Measurements from ENCODE around the gene RAN. TPM values are rescaled to one million over a fixed set of nuclear protein-coding genes. Genes with fewer than 3 reads are reported as not detected.

RAN gene
- total and polyA plus RNA-seq, 4 experiments from 2014 or later = 289 to 868 (median 542) TPM

- no peaks in the 10 kb centered on the region for H3K27me3 ChIP-seq (ENCODE audit: insufficient read depth, low read length)
- CTCF ChIA-PET (ENCODE audit: partially characterized antibody) = no interaction called here
- Mint-ChIP-seq H3K36me3 (peaks cover 5 to 7% of the 10 kb centered on the region in 2 donors), H3K4me3 (no peak overlapping the region), H3K27me3 (no peaks in the 10 kb centered on the region), H3K27ac (peak overlapping the region in 1 of 7 donors; percentile 2), H3K9me3 (peaks cover 0 to 2% (median 0%) of the 10 kb centered on the region in 8 donors), H3K4me1 (peaks cover 21 to 32% (median 24%) of the 10 kb centered on the region in 4 donors)
- H3K4me3 ChIP-seq (ENCODE audit: low read length in 2 of 2) = no peak overlapping the region
- H3K4me1 ChIP-seq (ENCODE audit: insufficient read depth, low read length) = no peaks in the 10 kb centered on the region
- POLR2A ChIA-PET (ENCODE audit: partially characterized antibody) = no interaction called here
- peaks cover 4% of the 10 kb centered on the region for H3K36me3 ChIP-seq (ENCODE audit: insufficient read depth, low read length)
- no peaks in the 10 kb centered on the region for H3K9me3 ChIP-seq (ENCODE audit: control insufficient read depth in 1 of 2, low read length in 2 of 2)
- DNase-seq = no peak
- H3K27ac ChIP-seq (ENCODE audit: low read depth, low read length) = no peak overlapping the region
- intact Hi-C loops (cut with micrococcal nuclease) = no loop called here
These were observed 41.7 kb upstream of the RAN start for GRCh38 chr12:130830246-130830551.

GRCh38 chr12:130831246-130831645 lies 40.6 kb upstream of the RAN start:
- intact Hi-C loops (cut with micrococcal nuclease) = no loop called here
- CTCF ChIA-PET (ENCODE audit: partially characterized antibody) = interaction anchor here (0.7 to 1.5 kb wide), 2 partner anchors 8 to 301 kb away, joined by 3 to 4 read pairs; partner anchors contain the start of gene STX2
- Mint-ChIP-seq H3K27me3 (no peaks in the 10 kb centered on the region), H3K4me3 (no peak overlapping the region), H3K4me1 (peaks cover 25 to 32% (median 28%) of the 10 kb centered on the region in 4 donors), H3K27ac (peak overlapping the region in 1 of 7 donors; percentile 17), H3K9me3 (peaks cover 0 to 2% (median 0%) of the 10 kb centered on the region in 8 donors), H3K36me3 (peaks cover 0 to 8% of the 10 kb centered on the region in 2 donors)
- no peaks in the 10 kb centered on the region for H3K4me1 ChIP-seq (ENCODE audit: insufficient read depth, low read length)
- H3K36me3 ChIP-seq (ENCODE audit: insufficient read depth, low read length) = no peaks in the 10 kb centered on the region
- no peaks in the 10 kb centered on the region for H3K9me3 ChIP-seq (ENCODE audit: control insufficient read depth in 1 of 2, low read length in 2 of 2)
- H3K27ac ChIP-seq (ENCODE audit: low read depth, low read length) = no peak overlapping the region
- no peak for DNase-seq
- H3K27me3 ChIP-seq (ENCODE audit: insufficient read depth, low read length) = no peaks in the 10 kb centered on the region
- no peak overlapping the region for H3K4me3 ChIP-seq (ENCODE audit: low read length in 2 of 2)
- POLR2A ChIA-PET (ENCODE audit: partially characterized antibody) = no interaction called here

GRCh38 chr12:130831876-130832405 lies 39.9 kb upstream of the RAN start:
- DNase-seq = no peak
- Histone ChIP-seq H3K4me3 (ENCODE audit: low read length in 2 of 2) (no peak overlapping the region), H3K27ac (ENCODE audit: low read depth, low read length) (no peak overlapping the region), H3K4me1 (ENCODE audit: insufficient read depth, low read length) (no peaks in the 10 kb centered on the region), H3K36me3 (ENCODE audit: insufficient read depth, low read length) (no peaks in the 10 kb centered on the region), H3K27me3 (ENCODE audit: insufficient read depth, low read length) (no peaks in the 10 kb centered on the region), H3K9me3 (ENCODE audit: control insufficient read depth in 1 of 2, low read length in 2 of 2) (no peaks in the 10 kb centered on the region)
- ChIA-PET POLR2A (ENCODE audit: partially characterized antibody) (interaction anchor here (0.7 kb wide), 1 partner anchor 37 kb away, joined by 3 read pairs; no protein-coding TSS in a partner anchor), CTCF (ENCODE audit: partially characterized antibody) (interaction anchor here (1.4 to 1.5 kb wide), 2 partner anchors 37 to 300 kb away, joined by 3 to 4 read pairs; no protein-coding TSS in a partner anchor)
- Mint-ChIP-seq H3K9me3 (peaks cover 0 to 2% (median 0%) of the 10 kb centered on the region in 8 donors), H3K4me1 (peaks cover 30 to 38% (median 33%) of the 10 kb centered on the region in 4 donors), H3K27me3 (no peaks in the 10 kb centered on the region), H3K27ac (no peak overlapping the region), H3K4me3 (no peak overlapping the region), H3K36me3 (peaks cover 0 to 8% of the 10 kb centered on the region in 2 donors)
- intact Hi-C loops (cut with micrococcal nuclease) = no loop called here

GRCh38 chr12:130832561-130833209 lies 39.2 kb upstream of the RAN start:
- DNase-seq = no peak
- H3K27me3 ChIP-seq (ENCODE audit: insufficient read depth, low read length) = no peaks in the 10 kb centered on the region
- intact Hi-C loops (cut with micrococcal nuclease) = no loop called here
- Mint-ChIP-seq H3K9me3 (peaks cover 0 to 2% (median 0%) of the 10 kb centered on the region in 8 donors), H3K4me1 (peaks cover 27 to 40% (median 33%) of the 10 kb centered on the region in 4 donors), H3K27ac (peak overlapping the region in 1 of 7 donors; percentile 72), H3K27me3 (no peaks in the 10 kb centered on the region), H3K36me3 (peaks cover 0 to 8% of the 10 kb centered on the region in 2 donors), H3K4me3 (no peak overlapping the region)
- no peak overlapping the region for H3K4me3 ChIP-seq (ENCODE audit: low read length in 2 of 2)
- no peak overlapping the region for H3K27ac ChIP-seq (ENCODE audit: low read depth, low read length)
- no peaks in the 10 kb centered on the region for H3K36me3 ChIP-seq (ENCODE audit: insufficient read depth, low read length)
- POLR2A ChIA-PET (ENCODE audit: partially characterized antibody) = interaction anchor here (0.7 kb wide), 1 partner anchor 36 kb away, joined by 3 read pairs; no protein-coding TSS in a partner anchor
- CTCF ChIA-PET (ENCODE audit: partially characterized antibody) = interaction anchor here (0.8 to 1.4 kb wide), 2 partner anchors 12 to 36 kb away, joined by 4 to 8 read pairs; no protein-coding TSS in a partner anchor
- no peaks in the 10 kb centered on the region for H3K4me1 ChIP-seq (ENCODE audit: insufficient read depth, low read length)
- H3K9me3 ChIP-seq (ENCODE audit: control insufficient read depth in 1 of 2, low read length in 2 of 2) = no peaks in the 10 kb centered on the region

- ChIA-PET POLR2A (ENCODE audit: partially characterized antibody) (no interaction called here), CTCF (ENCODE audit: partially characterized antibody) (interaction anchor here (0.6 to 6.4 kb wide), 4 partner anchors 9 to 297 kb away, joined by 3 to 62 read pairs (median 14); no protein-coding TSS in a partner anchor)
- H3K36me3 Mint-ChIP-seq = peaks cover 0 to 8% of the 10 kb centered on the region in 2 donors
- intact Hi-C loops (cut with micrococcal nuclease) = no loop called here
- Histone ChIP-seq H3K27me3 (ENCODE audit: insufficient read depth, low read length) (no peaks in the 10 kb centered on the region), H3K4me3 (ENCODE audit: low read length in 2 of 2) (no peak overlapping the region), H3K27ac (ENCODE audit: low read depth, low read length) (no peak overlapping the region), H3K9me3 (ENCODE audit: control insufficient read depth in 1 of 2, low read length in 2 of 2) (no peaks in the 10 kb centered on the region), H3K4me1 (ENCODE audit: insufficient read depth, low read length) (peaks cover 16% of the 10 kb centered on the region), H3K36me3 (ENCODE audit: insufficient read depth, low read length) (no peaks in the 10 kb centered on the region)
- H3K4me1 Mint-ChIP-seq = peaks cover 37 to 56% (median 45%) of the 10 kb centered on the region in 4 donors
- H3K27me3 Mint-ChIP-seq = no peaks in the 10 kb centered on the region
- DNase-seq = no peak
- H3K4me3 Mint-ChIP-seq = no peak overlapping the region
- H3K9me3 Mint-ChIP-seq = peaks cover 0 to 2% (median 0%) of the 10 kb centered on the region in 8 donors
- no peak overlapping the region for H3K27ac Mint-ChIP-seq
These were observed 36.9 kb upstream of the RAN start for GRCh38 chr12:130835011-130835410.

- H3K4me3 Mint-ChIP-seq = no peak overlapping the region
- Histone ChIP-seq H3K36me3 (ENCODE audit: insufficient read depth, low read length) (no peaks in the 10 kb centered on the region), H3K9me3 (ENCODE audit: control insufficient read depth in 1 of 2, low read length in 2 of 2) (no peaks in the 10 kb centered on the region), H3K4me1 (ENCODE audit: insufficient read depth, low read length) (peaks cover 17% of the 10 kb centered on the region), H3K27ac (ENCODE audit: low read depth, low read length) (no peak overlapping the region), H3K4me3 (ENCODE audit: low read length in 2 of 2) (no peak overlapping the region), H3K27me3 (ENCODE audit: insufficient read depth, low read length) (no peaks in the 10 kb centered on the region)
- ChIA-PET POLR2A (ENCODE audit: partially characterized antibody) (no interaction called here), CTCF (ENCODE audit: partially characterized antibody) (interaction anchor here (0.6 to 6.4 kb wide), 4 partner anchors 10 to 297 kb away, joined by 3 to 62 read pairs (median 14); no protein-coding TSS in a partner anchor)
- no peak for DNase-seq
- peaks cover 0 to 8% of the 10 kb centered on the region in 2 donors for H3K36me3 Mint-ChIP-seq
- H3K9me3 Mint-ChIP-seq = peaks cover 0 to 2% (median 0%) of the 10 kb centered on the region in 8 donors
- intact Hi-C loops (cut with micrococcal nuclease) = no loop called here
- peak overlapping the region in 2 of 7 donors; percentile 29 to 46 for H3K27ac Mint-ChIP-seq
- no peaks in the 10 kb centered on the region for H3K27me3 Mint-ChIP-seq
- peaks cover 34 to 54% (median 43%) of the 10 kb centered on the region in 4 donors for H3K4me1 Mint-ChIP-seq
These were observed 36.4 kb upstream of the RAN start for GRCh38 chr12:130835436-130835835.

Measured in CD4-positive, alpha-beta memory T cell (primary cell).